ENCODE measurements around the gene LMNB1.
"Not testable (repeated sequence)": the region's sequence is repeated elsewhere in the genome, so short reads cannot be mapped to it uniquely, and the experiment has no call there.

The LMNB1 gene

DNA sequence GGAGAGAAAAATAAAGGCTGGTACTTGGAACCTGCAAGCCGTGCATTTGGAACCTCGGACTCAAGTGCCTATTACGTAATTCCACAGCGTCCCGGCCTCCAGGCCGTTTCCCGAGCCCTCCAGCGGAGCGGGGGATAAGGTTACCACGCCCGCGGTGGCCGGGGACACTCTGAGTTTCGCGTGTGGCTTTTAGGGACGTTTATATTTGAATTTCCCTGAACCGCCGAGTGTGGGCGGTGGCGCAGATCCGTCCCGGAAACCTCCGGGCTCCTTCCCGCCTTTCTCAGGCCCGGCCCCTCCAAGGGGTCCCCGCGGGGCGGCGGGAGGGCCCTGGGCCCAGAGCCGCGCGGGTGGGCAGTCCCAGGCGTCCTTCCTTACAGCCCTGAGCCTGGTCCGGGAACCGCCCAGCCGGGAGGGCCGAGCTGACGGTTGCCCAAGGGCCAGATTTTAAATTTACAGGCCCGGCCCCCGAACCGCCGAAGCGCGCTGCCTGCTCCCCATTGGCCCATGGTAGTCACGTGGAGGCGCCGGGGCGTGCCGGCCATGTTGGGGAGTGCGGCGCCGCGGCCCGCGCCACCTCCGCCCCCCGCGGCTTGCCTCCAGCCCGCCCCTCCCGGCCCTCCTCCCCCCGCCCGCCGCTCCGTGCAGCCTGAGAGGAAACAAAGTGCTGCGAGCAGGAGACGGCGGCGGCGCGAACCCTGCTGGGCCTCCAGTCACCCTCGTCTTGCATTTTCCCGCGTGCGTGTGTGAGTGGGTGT is at the start of gene LMNB1:
Gene LMNB1 (plus strand): TSS at position 638 of the 758 bp plus-strand sequence. CDS start 373 bp downstream, outside the sequence.
- peak; percentile 90 for DNase-seq (ENCODE audit: low spot score)

DNA sequence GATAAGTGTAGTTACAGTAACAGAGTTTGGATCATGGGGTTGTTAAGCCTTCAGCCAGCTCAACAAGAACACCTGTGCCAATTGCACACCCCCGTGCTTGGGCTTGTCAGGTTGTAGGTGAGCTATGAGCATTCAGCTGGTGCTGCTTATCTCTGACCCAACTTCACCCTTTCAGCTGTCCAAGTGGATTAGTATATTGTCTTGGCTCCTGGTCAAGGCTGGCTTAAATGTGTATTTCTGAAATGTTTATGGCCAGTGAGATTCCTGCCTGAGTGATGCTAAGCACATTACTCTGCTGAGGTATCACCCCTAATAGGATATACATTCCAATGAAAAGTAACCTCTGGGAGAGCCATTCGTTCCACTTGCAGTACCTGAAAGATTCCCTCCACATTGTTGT is 44.2 kb upstream of the LMNB1 start:
- no peak for DNase-seq (ENCODE audit: low spot score)

DNA sequence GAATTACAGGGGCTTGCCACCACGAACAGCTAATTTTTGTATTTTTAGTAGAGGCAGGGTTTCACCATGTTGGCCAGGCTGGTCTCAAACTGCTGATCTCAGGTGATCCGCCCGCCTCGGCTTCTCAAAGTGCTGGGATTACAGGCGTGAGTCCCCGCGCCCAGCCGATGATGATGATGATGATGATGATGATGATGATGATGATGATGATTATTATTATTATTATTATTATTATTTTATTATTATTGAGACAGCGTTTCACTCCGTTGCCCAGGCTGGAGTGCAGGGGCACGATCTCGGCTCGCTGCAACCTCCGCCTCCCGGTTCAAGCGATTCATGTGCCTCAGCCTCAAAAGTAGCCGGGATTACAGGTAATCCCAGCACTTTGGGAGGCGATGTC is 42.4 kb upstream of the LMNB1 start:
- DNase-seq (ENCODE audit: low spot score): not testable (repeated sequence)

DNA sequence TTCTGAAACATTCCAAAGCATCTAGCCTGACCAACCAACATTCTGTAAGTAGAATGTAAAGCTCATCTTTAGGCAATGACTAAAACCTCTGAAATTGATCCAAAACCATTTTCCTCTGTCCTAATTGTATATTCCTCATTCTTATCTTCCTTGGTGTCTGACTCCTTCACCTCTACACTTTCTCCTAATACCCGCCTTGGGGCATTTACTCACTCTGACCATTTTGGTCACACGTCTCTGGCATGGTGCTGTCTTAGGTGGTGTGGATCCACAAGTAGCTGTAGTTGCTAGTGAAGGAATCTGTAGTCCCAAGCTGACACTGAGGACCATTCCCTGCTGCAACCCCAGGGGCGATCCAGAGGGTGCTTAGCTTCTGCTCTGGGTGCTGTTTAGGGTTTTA is 40.8 kb upstream of the LMNB1 start:
- no peak for DNase-seq (ENCODE audit: low spot score)

- no peak for DNase-seq (ENCODE audit: low spot score)
Measured at GRCh38 chr5:126741361-126741760, 35.6 kb upstream of the LMNB1 start.

- DNase-seq (ENCODE audit: low spot score): no peak
Measured at GRCh38 chr5:126742425-126742824, 34.5 kb upstream of the LMNB1 start.

DNA sequence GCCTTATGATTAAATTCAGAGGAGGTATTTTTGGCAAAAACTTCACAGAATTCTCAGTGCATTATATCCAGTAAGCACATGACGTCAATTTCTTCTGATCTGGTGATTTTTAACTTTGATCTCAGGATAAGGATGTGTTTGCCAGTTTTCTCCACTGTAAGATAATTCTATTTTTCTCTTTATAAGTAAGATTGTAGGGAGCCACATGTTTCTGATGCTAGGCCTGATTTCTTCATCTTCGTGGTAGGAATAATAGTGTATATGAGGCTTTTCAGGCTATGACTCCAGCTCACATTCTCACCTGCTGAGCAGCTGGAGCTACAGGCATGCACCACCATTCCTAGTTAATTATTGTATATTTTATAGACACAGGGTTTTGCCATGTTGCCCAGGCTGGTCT is 32.1 kb upstream of the LMNB1 start:
- no peak for DNase-seq (ENCODE audit: low spot score)

GRCh38 chr5:126745259-126745992 is 31.5 kb upstream of the LMNB1 start:
- DNase-seq (ENCODE audit: low spot score): no peak

DNA sequence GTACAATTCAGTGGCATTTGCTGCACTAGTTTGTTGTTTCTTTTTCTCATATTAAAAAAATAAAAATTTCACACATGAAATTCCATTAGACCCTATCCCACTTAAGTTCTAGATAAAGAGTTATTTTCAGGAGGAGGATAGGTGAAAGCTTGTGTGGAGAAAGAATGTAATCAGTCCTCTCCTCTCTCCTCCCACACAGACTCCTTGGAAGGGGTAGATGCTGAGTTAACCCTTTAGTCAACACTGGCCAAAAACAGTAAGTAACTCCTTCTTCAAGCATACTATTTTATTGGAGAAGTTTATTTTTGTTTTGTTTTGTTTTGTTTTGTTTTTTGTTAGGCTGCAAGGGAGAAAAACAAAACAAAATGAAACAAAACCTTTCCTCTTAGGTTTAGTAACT is 30.6 kb upstream of the LMNB1 start:
- DNase-seq (ENCODE audit: low spot score): no peak

GRCh38 chr5:126752081-126752785 is 24.7 kb upstream of the LMNB1 start:
- DNase-seq (ENCODE audit: low spot score): no peak

GRCh38 chr5:126753227-126753626 is 23.7 kb upstream of the LMNB1 start:
- no peak for DNase-seq (ENCODE audit: low spot score)

DNA sequence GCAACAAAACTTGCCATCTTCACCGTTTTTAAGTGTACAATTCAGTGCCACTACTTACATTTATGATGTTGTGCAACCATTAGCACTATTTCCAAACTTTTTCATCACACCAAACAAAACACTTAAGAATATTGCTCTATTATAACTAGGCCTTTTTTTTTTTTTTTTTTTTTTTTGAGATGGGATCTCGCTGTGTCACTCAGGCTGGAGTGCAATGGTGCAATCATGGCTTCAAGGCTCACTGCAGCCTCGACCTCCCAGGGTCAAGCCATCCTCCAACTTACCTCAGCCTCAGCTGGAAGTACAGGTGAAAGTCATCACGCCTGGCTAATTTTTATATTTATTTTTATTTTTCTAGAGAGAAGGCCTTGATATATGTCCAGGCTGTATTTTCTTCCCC is 22.3 kb upstream of the LMNB1 start:
- no peak for DNase-seq (ENCODE audit: low spot score)

- no peak for DNase-seq (ENCODE audit: low spot score)
Measured at GRCh38 chr5:126755593-126755992, 21.3 kb upstream of the LMNB1 start.

DNA sequence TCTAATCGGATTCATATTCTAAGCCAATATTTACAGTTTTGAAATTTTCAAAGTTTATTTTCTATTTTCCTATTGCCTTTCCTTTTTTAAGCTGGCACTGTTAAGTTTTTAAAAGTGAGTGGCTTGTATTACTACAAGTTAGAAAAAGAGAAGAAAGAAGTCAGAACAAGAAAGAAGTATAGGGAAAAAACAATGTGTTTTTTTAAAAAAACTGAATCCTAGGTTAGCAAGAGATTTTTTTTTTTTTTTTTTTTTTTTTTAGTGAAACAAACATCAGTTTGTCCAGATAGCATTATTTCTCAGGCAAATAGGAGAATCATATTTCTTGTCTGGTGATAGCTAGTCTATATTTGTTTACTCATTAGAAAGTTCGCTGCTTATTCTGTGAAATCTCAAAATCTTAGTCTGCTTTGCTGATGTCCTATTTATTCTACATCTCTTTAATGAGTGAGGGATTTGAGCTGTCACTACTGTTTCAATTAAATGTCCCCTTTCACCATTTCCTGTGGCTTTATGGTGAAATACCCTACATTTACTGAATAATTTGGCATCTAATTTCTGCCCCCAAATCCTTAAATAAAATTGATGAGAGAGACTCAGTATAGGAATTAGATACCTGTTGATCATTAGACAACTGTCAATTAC is 19.1 kb upstream of the LMNB1 start:
- no peak for DNase-seq (ENCODE audit: low spot score)

DNA sequence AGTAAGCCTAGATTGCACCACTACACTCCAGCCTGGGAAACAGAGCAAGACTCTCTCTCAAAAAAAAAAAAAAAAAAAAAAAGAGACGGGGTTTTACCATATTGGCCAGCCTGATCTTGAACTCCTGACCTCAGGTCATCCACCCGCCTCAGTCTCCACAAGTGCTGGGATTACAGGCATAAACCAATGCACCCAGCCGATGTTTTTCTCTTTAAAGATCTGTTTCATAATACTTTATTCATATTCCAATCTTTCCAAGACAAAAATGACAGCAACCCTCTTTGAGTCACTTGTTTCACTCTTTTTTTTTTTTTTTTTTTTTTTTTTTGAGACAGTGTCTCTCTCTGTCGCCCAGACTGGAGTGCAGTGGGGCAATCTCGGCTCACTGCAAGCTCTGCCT is 13.6 kb upstream of the LMNB1 start:
- DNase-seq (ENCODE audit: low spot score): no peak

GRCh38 chr5:126769703-126770102 is 7.2 kb upstream of the LMNB1 start:
- no peak for DNase-seq (ENCODE audit: low spot score)

DNA sequence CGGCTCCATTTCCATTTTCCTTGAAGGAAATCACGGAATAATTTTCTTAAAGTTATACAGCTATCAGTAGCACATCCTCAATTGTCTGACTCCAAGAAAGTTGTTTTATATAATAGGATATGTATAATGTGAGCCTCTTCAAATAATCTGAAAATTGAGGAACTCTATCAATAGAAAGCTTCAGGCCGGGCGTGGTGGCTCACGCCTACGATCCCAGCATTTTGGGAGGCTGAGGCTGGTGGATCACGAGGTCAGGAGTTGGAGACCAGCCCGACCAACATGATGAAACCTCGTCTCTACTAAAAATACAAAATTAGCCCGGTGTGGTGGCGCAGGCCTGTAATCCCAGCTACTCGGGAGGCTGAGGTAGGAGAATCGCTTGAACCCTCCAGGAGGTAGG is 3.4 kb upstream of the LMNB1 start:
- not testable (repeated sequence) for DNase-seq (ENCODE audit: low spot score)

DNA sequence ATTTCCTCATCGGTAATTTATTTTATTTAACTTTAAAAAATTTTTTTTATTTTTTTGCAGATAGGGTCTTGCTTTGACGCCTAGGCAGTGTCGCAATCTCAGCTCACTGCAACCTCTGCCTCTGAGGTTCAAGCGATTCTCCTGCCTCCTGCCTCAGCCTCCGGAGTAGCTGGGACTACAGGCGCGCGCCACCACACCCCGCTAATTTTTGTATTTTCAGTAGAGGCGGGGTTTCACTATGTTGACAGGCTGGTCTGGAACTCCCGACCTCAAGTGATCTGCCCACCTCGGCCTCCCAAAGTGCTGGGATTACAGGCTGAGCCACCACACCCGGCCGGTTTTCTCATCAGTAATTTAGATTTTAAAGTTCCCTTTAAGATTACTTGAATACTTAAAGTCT is 2.3 kb upstream of the LMNB1 start:
- not testable (repeated sequence) for DNase-seq (ENCODE audit: low spot score)

DNA sequence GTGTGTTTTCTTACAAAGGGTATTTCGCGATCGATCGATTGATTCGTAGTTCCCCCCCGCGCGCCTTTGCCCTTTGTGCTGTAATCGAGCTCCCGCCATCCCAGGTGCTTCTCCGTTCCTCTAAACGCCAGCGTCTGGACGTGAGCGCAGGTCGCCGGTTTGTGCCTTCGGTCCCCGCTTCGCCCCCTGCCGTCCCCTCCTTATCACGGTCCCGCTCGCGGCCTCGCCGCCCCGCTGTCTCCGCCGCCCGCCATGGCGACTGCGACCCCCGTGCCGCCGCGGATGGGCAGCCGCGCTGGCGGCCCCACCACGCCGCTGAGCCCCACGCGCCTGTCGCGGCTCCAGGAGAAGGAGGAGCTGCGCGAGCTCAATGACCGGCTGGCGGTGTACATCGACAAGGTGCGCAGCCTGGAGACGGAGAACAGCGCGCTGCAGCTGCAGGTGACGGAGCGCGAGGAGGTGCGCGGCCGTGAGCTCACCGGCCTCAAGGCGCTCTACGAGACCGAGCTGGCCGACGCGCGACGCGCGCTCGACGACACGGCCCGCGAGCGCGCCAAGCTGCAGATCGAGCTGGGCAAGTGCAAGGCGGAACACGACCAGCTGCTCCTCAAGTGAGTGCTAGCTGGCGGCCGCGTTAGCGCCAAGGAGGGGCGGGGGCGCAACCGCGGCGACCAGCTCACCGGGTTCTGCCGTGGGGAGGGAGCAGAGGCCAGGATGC is 480 bp downstream of the LMNB1 start:
- peak; percentile 38 for DNase-seq (ENCODE audit: low spot score)

- DNase-seq (ENCODE audit: low spot score): peak; percentile 88
Measured at GRCh38 chr5:126777975-126778674, 1.2 kb downstream of the LMNB1 start.

Measured in putamen (tissue), 1 donor.